Right atrium auricular region (tissue), 2 donors: ENCODE results near the gene SPIRE1. TPM values are rescaled to one million over a fixed set of nuclear protein-coding genes. Genes with fewer than 3 reads are reported as not detected.

Experiments used
- DNase-seq: peaks from one replicate; pipeline ENCODE4 v3.0.0-alpha.2; 2019; ENCODE audit warnings: low spot score
- H3K27ac ChIP-seq, 2 donors: fragments of 200-600 bp; sonication (generic); 1 replicate in 1 of 2; 2 replicates in 1 of 2; pipeline ENCODE4 v1.5.1; 2016 to 2019
- H3K27me3 ChIP-seq, 2 donors: fragments of 200-600 bp; sonication (generic); one replicate each; pipeline versions ENCODE4 v1.5.1 to v1.6.0; 2017 to 2019
- H3K36me3 ChIP-seq: fragments of 200-600 bp; sonication (generic); one replicate; pipeline ENCODE4 v1.5.1; 2016
- H3K4me1 ChIP-seq, 2 donors: fragments of 200-600 bp; sonication (generic); one replicate each; pipeline versions ENCODE4 v1.5.1 to v1.6.0; 2017 to 2019
- H3K4me3 ChIP-seq, 2 donors: fragments of 200-600 bp; sonication (generic); 1 replicate in 1 of 2; 2 replicates in 1 of 2; pipeline ENCODE4 v1.5.1; 2017 to 2019; ENCODE audit warnings: mild to moderate bottlenecking in 1 of 2, moderate library complexity in 1 of 2
- H3K9me3 ChIP-seq, 2 donors: fragments of 200-600 bp; sonication (generic); one replicate each; pipeline ENCODE4 v1.5.1; 2019
- CTCF ChIP-seq, 2 donors: fragments of 200-600 bp; sonication (generic); IDR thresholded peaks; one replicate each; pipeline ENCODE4 v1.5.1; 2019; ENCODE audit warnings: antibody characterized with exemption in 2 of 2
- total RNA-seq, 2 donors: library from RNA; depleted of rRNA; stranded (reverse); fragments of >200 nt; gene quantifications; one replicate each; pipeline ENCODE4 v1.1.0, GENCODE V29; 2016

Gene SPIRE1
- total RNA-seq, 2 donors from 2014 or later, result 34.7 to 42.9 TPM

- Histone ChIP-seq H3K4me3 (no peak overlapping the region), H3K9me3 (no peaks in the 10 kb centered on the region), H3K36me3 (peaks cover 42% of the 10 kb centered on the region), H3K27ac (no peak overlapping the region), H3K4me1 (no peaks in the 10 kb centered on the region), H3K27me3 (no peaks in the 10 kb centered on the region)
- no peak for TF ChIP-seq CTCF (IDR thresholded peaks at IDR 0.05)
- no peak for DNase-seq
Observed at GRCh38 chr18:12460874-12461273, 197.0 kb downstream of the SPIRE1 start.

- H3K4me3 ChIP-seq, result no peak overlapping the region
- TF ChIP-seq CTCF (IDR thresholded peaks at IDR 0.05), result no peak
- peaks cover 44% of the 10 kb centered on the region for H3K36me3 ChIP-seq
- no peak overlapping the region for H3K27ac ChIP-seq
- no peaks in the 10 kb centered on the region for H3K27me3 ChIP-seq
- no peaks in the 10 kb centered on the region for H3K4me1 ChIP-seq
- H3K9me3 ChIP-seq, result no peaks in the 10 kb centered on the region
- DNase-seq, result no peak
Observed at GRCh38 chr18:12458771-12459170, 199.1 kb downstream of the SPIRE1 start.

- DNase-seq, result no peak
- Histone ChIP-seq H3K4me3 (no peak overlapping the region), H3K27ac (no peak overlapping the region), H3K9me3 (no peaks in the 10 kb centered on the region), H3K4me1 (no peaks in the 10 kb centered on the region), H3K36me3 (peaks cover 34% of the 10 kb centered on the region), H3K27me3 (no peaks in the 10 kb centered on the region)
- no peak for TF ChIP-seq CTCF (IDR thresholded peaks at IDR 0.05)
Observed at GRCh38 chr18:12456441-12456840, 201.5 kb downstream of the SPIRE1 start.

GRCh38 chr18:12455496-12455895 is 202.4 kb downstream of the SPIRE1 start:
- H3K4me3 ChIP-seq, result no peak overlapping the region
- H3K4me1 ChIP-seq, result no peaks in the 10 kb centered on the region
- H3K36me3 ChIP-seq, result peaks cover 33% of the 10 kb centered on the region
- no peak for DNase-seq
- H3K9me3 ChIP-seq, result no peaks in the 10 kb centered on the region
- no peaks in the 10 kb centered on the region for H3K27me3 ChIP-seq
- H3K27ac ChIP-seq, result no peak overlapping the region
- no peak for TF ChIP-seq CTCF (IDR thresholded peaks at IDR 0.05)

- TF ChIP-seq CTCF (IDR thresholded peaks at IDR 0.05), result no peak
- no peaks in the 10 kb centered on the region for H3K9me3 ChIP-seq
- DNase-seq, result no peak
- H3K4me1 ChIP-seq, result no peaks in the 10 kb centered on the region
- no peaks in the 10 kb centered on the region for H3K27me3 ChIP-seq
- no peak overlapping the region for H3K4me3 ChIP-seq
- H3K27ac ChIP-seq, result no peak overlapping the region
- H3K36me3 ChIP-seq, result peaks cover 35% of the 10 kb centered on the region
Observed at GRCh38 chr18:12452784-12453183, 205.1 kb downstream of the SPIRE1 start.

- DNase-seq, result no peak
- no peak overlapping the region for H3K27ac ChIP-seq
- H3K36me3 ChIP-seq, result peaks cover 44% of the 10 kb centered on the region
- no peaks in the 10 kb centered on the region for H3K9me3 ChIP-seq
- no peak for TF ChIP-seq CTCF (IDR thresholded peaks at IDR 0.05)
- H3K27me3 ChIP-seq, result no peaks in the 10 kb centered on the region
- no peaks in the 10 kb centered on the region for H3K4me1 ChIP-seq
- no peak overlapping the region for H3K4me3 ChIP-seq
Observed at GRCh38 chr18:12451428-12451827, 206.5 kb downstream of the SPIRE1 start.
